HEK293 (cell line): Measurements from ENCODE around the gene NME1.

Experiments used
- CTCF ChIP-seq: fragments of 450-650 bp; formaldehyde crosslinking; IDR thresholded peaks from 2 replicates; pipeline ENCODE4 v1.5.1; 2016; ENCODE audit warnings: missing biosample characterization, missing genetic modification characterization
- PBX3 ChIP-seq: sonication (generic); formaldehyde crosslinking; IDR thresholded peaks from 2 replicates; pipeline ENCODE4 v1.8.1; 2022; ENCODE audit warnings: mild to moderate bottlenecking, moderate library complexity, missing genetic modification reagents
- SALL2 ChIP-seq: fragments of 450-650 bp; formaldehyde crosslinking; IDR thresholded peaks from 2 replicates; pipeline ENCODE4 v1.5.0; 2017; ENCODE audit warnings: missing biosample characterization, mild to moderate bottlenecking, missing genetic modification characterization, borderline replicate concordance
- ZBTB49 ChIP-seq: fragments of 450-650 bp; formaldehyde crosslinking; IDR thresholded peaks from 2 replicates; pipeline ENCODE4 v1.5.1; 2016; ENCODE audit warnings: missing biosample characterization, missing genetic modification characterization, low read depth
- ZNF350 ChIP-seq: fragments of 450-650 bp; formaldehyde crosslinking; IDR thresholded peaks from 2 replicates; pipeline ENCODE4 v1.5.0; 2017; ENCODE audit warnings: missing biosample characterization, mild to moderate bottlenecking, missing genetic modification characterization
- ZNF560 ChIP-seq: fragments of 450-650 bp; formaldehyde crosslinking; IDR thresholded peaks from 2 replicates; pipeline ENCODE4 v1.5.1; 2017; ENCODE audit warnings: missing biosample characterization, missing genetic modification characterization, borderline replicate concordance

GRCh38 chr17:51132964-51133319 is 20.4 kb upstream of the NME1 start:
- TF ChIP-seq PBX3, result no peak
- no peak for TF ChIP-seq SALL2 (tag by site-specific recombination)
- TF ChIP-seq CTCF (tag by site-specific recombination), result no peak
- TF ChIP-seq ZNF560, result no peak
- no peak for TF ChIP-seq ZBTB49 (tag by site-specific recombination)
- TF ChIP-seq ZNF350 (tag by site-specific recombination), result no peak
